Measurements from ENCODE around the gene NQO2. TPM values are rescaled to one million over a fixed set of nuclear protein-coding genes. Genes with fewer than 3 reads are reported as not detected.
"Not testable (repeated sequence)": the region's sequence is repeated elsewhere in the genome, so short reads cannot be mapped to it uniquely, and the experiment has no call there.

NQO2 gene
- total and polyA plus RNA-seq, 10 of the 15 experiments (the other 5 are each of a cell fraction or from before 2014, with no cell fraction given): 0.55 to 2.6 (median 0.80) TPM

DNA sequence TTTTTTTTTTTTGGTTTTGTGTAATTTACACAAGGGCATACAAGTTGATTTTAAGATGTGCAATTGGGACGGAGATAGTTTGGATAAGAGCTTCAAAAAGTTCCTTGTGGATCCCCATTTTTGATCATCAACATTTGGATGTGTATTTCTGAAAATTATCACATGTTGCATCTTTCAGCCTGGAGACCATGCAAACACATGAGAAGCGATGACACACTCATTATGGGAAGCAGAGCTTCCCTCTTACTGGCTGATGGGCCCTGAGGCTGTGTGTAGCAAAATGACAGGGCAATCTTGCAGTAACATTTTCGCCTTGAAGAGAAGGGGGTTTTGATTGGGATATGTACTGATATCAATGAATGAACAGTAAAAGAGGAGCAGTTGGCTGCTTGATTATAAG is 46.6 kb downstream of the NQO2 start:
- DNase-seq (ENCODE audit: low read depth, low spot score): no peak
- ATAC-seq: no peak
- Histone ChIP-seq H2AFZ (ENCODE audit: control insufficient read depth, low read depth, low read length) (no peak overlapping the region), H3K27me3 (replicated peaks in 1 of 2; ENCODE audit: control insufficient read depth in 2 of 2, insufficient read depth in 2 of 2, low read length in 1 of 2) (peaks cover 2 to 6% of the 10 kb centered on the region in 2 experiments; a peak in 3 of 4 replicates), H3K79me2 (ENCODE audit: control insufficient read depth, insufficient read depth, low read length) (no peaks in the 10 kb centered on the region), H3K27ac (ENCODE audit: control insufficient read depth, insufficient read depth) (no peak overlapping the region), H3K36me3 (ENCODE audit: control insufficient read depth in 2 of 2, insufficient read depth in 2 of 2, low read length in 1 of 2) (no peaks in the 10 kb centered on the region), H3K4me2 (ENCODE audit: control insufficient read depth, insufficient read depth) (no peak overlapping the region), H4K20me1 (ENCODE audit: control insufficient read depth, insufficient read depth) (no peaks in the 10 kb centered on the region), H3K4me3 (no peak overlapping the region), H3K9ac (ENCODE audit: control insufficient read depth, insufficient read depth, low read length) (no peak overlapping the region), H3K4me1 (ENCODE audit: control insufficient read depth, insufficient read depth, low read length) (no peaks in the 10 kb centered on the region), H3K9me3 (replicated peaks; ENCODE audit: control insufficient read depth, insufficient read depth, low read length) (no peaks in the 10 kb centered on the region; the same call in 2 of the 3 replicates)
- intact Hi-C loops (cut with micrococcal nuclease; ENCODE audit: unreplicated experiment) (no loop called here), in situ Hi-C loops (cut with MboI) (loop anchor here (5.0 kb wide), 1 partner anchor 44 kb away; no protein-coding TSS in a partner anchor)
- ChIA-PET POLR2A (no interaction called here), RAD21 (ENCODE audit: unreplicated experiment) (no interaction called here), CTCF (no interaction called here), SMC1A (ENCODE audit: uncharacterized antibody, unreplicated experiment) (interaction anchor here (0.6 kb wide), 1 partner anchor 1482 kb away, joined by 3 read pairs; no protein-coding TSS in a partner anchor)
- no TSS peak for BruUV-seq (replicated peaks)
- WGBS (ENCODE audit: insufficient coverage, insufficient replicate concordance, low lambda C conversion rate, missing lambda C conversion rate): 20% methylated on average over 3 of the region's 3 CpGs
- no peak for TF ChIP-seq KLF5 (IDR thresholded peaks at IDR 0.05; ENCODE audit: partially characterized antibody)
- no peak for TF ChIP-seq JUND (IDR thresholded peaks at IDR 0.05; ENCODE audit: low read depth, low read length)
- TF ChIP-seq GATAD2B (conservative IDR thresholded peaks at IDR 0.05; ENCODE audit: low read depth): no peak
- TF ChIP-seq POLR2A (IDR thresholded peaks at IDR 0.05; ENCODE audit: low read depth, low read length): no peak
- no peak for TF ChIP-seq BMI1 (IDR thresholded peaks at IDR 0.05; ENCODE audit: borderline replicate concordance)
- TF ChIP-seq EGR1 (IDR thresholded peaks at IDR 0.05; ENCODE audit: borderline replicate concordance in 1 of 2, low read depth in 2 of 2, low read length in 2 of 2): no peak
- no peak for TF ChIP-seq IKZF2 (IDR thresholded peaks at IDR 0.05)
- no peak for TF ChIP-seq RB1 (IDR thresholded peaks at IDR 0.05; ENCODE audit: borderline replicate concordance)
- no peak for TF ChIP-seq HDAC6 (IDR thresholded peaks at IDR 0.05; ENCODE audit: unreplicated experiment)
- TF ChIP-seq TCF3 (IDR thresholded peaks at IDR 0.05; ENCODE audit: borderline replicate concordance, insufficient read depth, low read depth, low read length): no peak
- TF ChIP-seq SUZ12 (IDR thresholded peaks at IDR 0.05; ENCODE audit: unreplicated experiment): no peak
- TF ChIP-seq CBFB (IDR thresholded peaks at IDR 0.05; ENCODE audit: low read depth): no peak
- TF ChIP-seq EZH2 (IDR thresholded peaks at IDR 0.05; ENCODE audit: borderline replicate concordance, control insufficient read depth, low read depth, low read length): no peak
- no peak for TF ChIP-seq ZBED1 (IDR thresholded peaks at IDR 0.05; ENCODE audit: borderline replicate concordance)
- no peak for FAIRE-seq

DNA sequence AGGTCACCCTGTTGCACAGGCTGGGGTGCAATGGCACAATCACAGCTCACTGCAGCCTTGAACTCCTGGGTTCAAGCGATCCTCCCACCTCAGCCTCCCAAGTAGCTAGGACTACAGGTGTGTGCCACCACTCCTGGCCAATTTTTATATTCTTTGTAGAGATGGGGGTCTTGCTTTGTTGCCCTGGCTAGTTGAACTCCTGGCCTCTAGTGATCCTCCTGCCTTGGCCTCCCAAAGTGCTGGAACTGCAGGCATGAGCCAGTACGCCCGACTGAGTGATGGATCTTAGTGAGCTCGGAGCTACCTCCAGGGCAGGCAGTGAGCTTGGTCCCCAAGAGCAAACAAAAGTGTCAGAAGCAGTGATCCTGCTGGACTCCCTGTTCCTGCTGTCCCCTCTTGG is 48.3 kb downstream of the NQO2 start:
- FAIRE-seq; H2AFZ ChIP-seq (ENCODE audit: control insufficient read depth, low read depth, low read length); H3K4me3 ChIP-seq; H3K27ac ChIP-seq (ENCODE audit: control insufficient read depth, insufficient read depth); H3K36me3 ChIP-seq (ENCODE audit: control insufficient read depth in 2 of 2, insufficient read depth in 2 of 2, low read length in 1 of 2); H3K4me2 ChIP-seq (ENCODE audit: control insufficient read depth, insufficient read depth); H3K9ac ChIP-seq (ENCODE audit: control insufficient read depth, insufficient read depth, low read length); DNase-seq (ENCODE audit: low read depth, low spot score); H3K79me2 ChIP-seq (ENCODE audit: control insufficient read depth, insufficient read depth, low read length); BruUV-seq (replicated peaks); intact Hi-C loops (cut with micrococcal nuclease; ENCODE audit: unreplicated experiment); H3K4me1 ChIP-seq (ENCODE audit: control insufficient read depth, insufficient read depth, low read length); H3K27me3 ChIP-seq (replicated peaks in 1 of 2; ENCODE audit: control insufficient read depth in 2 of 2, insufficient read depth in 2 of 2, low read length in 1 of 2); H3K9me3 ChIP-seq (replicated peaks; ENCODE audit: control insufficient read depth, insufficient read depth, low read length); ATAC-seq; H4K20me1 ChIP-seq (ENCODE audit: control insufficient read depth, insufficient read depth); RAD21 ChIA-PET (ENCODE audit: unreplicated experiment): not testable (repeated sequence)
- 86% methylated on average over 4 of the region's 4 CpGs for WGBS (ENCODE audit: insufficient coverage, insufficient replicate concordance, low lambda C conversion rate, missing lambda C conversion rate)
- POLR2A ChIA-PET: interaction anchor here (0.7 kb wide), 1 partner anchor 256 kb away, joined by 3 read pairs; no protein-coding TSS in a partner anchor
- in situ Hi-C loops (cut with MboI): loop anchor here (5.0 kb wide), 1 partner anchor 46 kb away; no protein-coding TSS in a partner anchor
- SMC1A ChIA-PET (ENCODE audit: uncharacterized antibody, unreplicated experiment): interaction anchor here (0.5 kb wide), 1 partner anchor 51 kb away, joined by 3 read pairs; no protein-coding TSS in a partner anchor
- CTCF ChIA-PET: interaction anchor here (3.1 kb wide), 1 partner anchor 46 kb away, joined by 12 read pairs; no protein-coding TSS in a partner anchor
